ENCODE results near the gene TAS1R1.

GRCh38 chr1:6546326-6546725 is 8.8 kb upstream of the TAS1R1 start:
- TF ChIP-seq, protein P1, sequence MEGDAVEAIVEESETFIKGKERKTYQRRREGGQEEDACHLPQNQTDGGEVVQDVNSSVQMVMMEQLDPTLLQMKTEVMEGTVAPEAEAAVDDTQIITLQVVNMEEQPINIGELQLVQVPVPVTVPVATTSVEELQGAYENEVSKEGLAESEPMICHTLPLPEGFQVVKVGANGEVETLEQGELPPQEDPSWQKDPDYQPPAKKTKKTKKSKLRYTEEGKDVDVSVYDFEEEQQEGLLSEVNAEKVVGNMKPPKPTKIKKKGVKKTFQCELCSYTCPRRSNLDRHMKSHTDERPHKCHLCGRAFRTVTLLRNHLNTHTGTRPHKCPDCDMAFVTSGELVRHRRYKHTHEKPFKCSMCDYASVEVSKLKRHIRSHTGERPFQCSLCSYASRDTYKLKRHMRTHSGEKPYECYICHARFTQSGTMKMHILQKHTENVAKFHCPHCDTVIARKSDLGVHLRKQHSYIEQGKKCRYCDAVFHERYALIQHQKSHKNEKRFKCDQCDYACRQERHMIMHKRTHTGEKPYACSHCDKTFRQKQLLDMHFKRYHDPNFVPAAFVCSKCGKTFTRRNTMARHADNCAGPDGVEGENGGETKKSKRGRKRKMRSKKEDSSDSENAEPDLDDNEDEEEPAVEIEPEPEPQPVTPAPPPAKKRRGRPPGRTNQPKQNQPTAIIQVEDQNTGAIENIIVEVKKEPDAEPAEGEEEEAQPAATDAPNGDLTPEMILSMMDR (IDR thresholded peaks at IDR 0.05): no peak
- no peak for TF ChIP-seq POLR2A (IDR thresholded peaks at IDR 0.05)
